K562 (cell line): ENCODE data around the gene CTCF. TPM values are rescaled to one million over a fixed set of nuclear protein-coding genes. Genes with fewer than 3 reads are reported as not detected.
A peak's percentile ranks its signal among the peaks of the same experiment; 100 is the strongest.

Experiments used
- ATF3 ChIP-seq, 2 experiments: fragments of 450-650 bp in 1 of 2; sonication (generic) in 1 of 2; formaldehyde crosslinking in 1 of 2; IDR thresholded peaks in 1 of 2; conservative IDR thresholded peaks in 1 of 2; 2 replicates each; pipeline versions ENCODE4 v1.6.1 to v1.8.1; 2016 to 2023; ENCODE audit warnings: mild to moderate bottlenecking in 2 of 2, moderate library complexity in 2 of 2, inconsistent platforms in 1 of 2, missing genetic modification reagents in 1 of 2
- FOXP4 ChIP-seq: sonication (generic); formaldehyde crosslinking; IDR thresholded peaks from 2 replicates; pipeline ENCODE4 v1.8.0; 2022; ENCODE audit warnings: mild to moderate bottlenecking, missing genetic modification reagents, borderline replicate concordance
- GABPB1 ChIP-seq: sonication (generic); formaldehyde crosslinking; IDR thresholded peaks from 2 replicates; pipeline ENCODE4 v1.8.0; 2022; ENCODE audit warnings: mild to moderate bottlenecking, missing genetic modification reagents
- NFXL1 ChIP-seq: fragments of 450-650 bp; formaldehyde crosslinking; IDR thresholded peaks from 2 replicates; pipeline ENCODE4 v1.4.0; 2021; ENCODE audit warnings: mild to moderate bottlenecking
- POLR2G ChIP-seq: fragments of 200-400 bp; formaldehyde crosslinking; IDR thresholded peaks from 2 replicates; pipeline ENCODE4 v1.6.1; 2017; ENCODE audit warnings: low read depth, mild to moderate bottlenecking, antibody characterized with exemption, low read length, moderate library complexity
- RFX1 ChIP-seq: fragments of 450-650 bp; IDR thresholded peaks from 2 replicates; pipeline ENCODE4 v1.6.1; 2016; ENCODE audit warnings: mild to moderate bottlenecking, moderate library complexity
- SMARCA5 ChIP-seq: fragments of 450-650 bp; IDR thresholded peaks from 2 replicates; pipeline ENCODE4 v1.6.1; 2016
- SPI1 ChIP-seq: IDR thresholded peaks from 2 replicates; pipeline ENCODE4 v1.6.1; 2011; ENCODE audit warnings: low read depth, low read length, control low read depth, borderline replicate concordance
- TFAP4 ChIP-seq: sonication (generic); formaldehyde crosslinking; IDR thresholded peaks from 2 replicates; pipeline ENCODE4 v1.8.0; 2022; ENCODE audit warnings: missing genetic modification reagents, mild to moderate bottlenecking, moderate library complexity, borderline replicate concordance
- USF1 ChIP-seq: sonication (generic); formaldehyde crosslinking; IDR thresholded peaks from 2 replicates; pipeline ENCODE4 v1.9.0; 2022; ENCODE audit warnings: mild to moderate bottlenecking, missing genetic modification reagents
- ZBTB33 ChIP-seq: sonication (generic); formaldehyde crosslinking; IDR thresholded peaks from 2 replicates; pipeline ENCODE4 v1.8.1; 2023; ENCODE audit warnings: mild to moderate bottlenecking, missing genetic modification reagents
- ZC3H4 ChIP-seq: sonication (generic); formaldehyde crosslinking; IDR thresholded peaks from 2 replicates; pipeline ENCODE4 v1.9.0; 2021; ENCODE audit warnings: missing genetic modification reagents, borderline replicate concordance
- ZFX ChIP-seq: sonication (generic); formaldehyde crosslinking; IDR thresholded peaks from 2 replicates; pipeline ENCODE4 v1.8.0; 2022; ENCODE audit warnings: mild to moderate bottlenecking, missing genetic modification reagents, moderate library complexity
- ZNF133 ChIP-seq: fragments of 250-450 bp; sonication (Bioruptor Pico); IDR thresholded peaks from 2 replicates; pipeline ENCODE4 v1.4.0; 2020; ENCODE audit warnings: mild to moderate bottlenecking
- ZNF408 ChIP-seq: fragments of 250-450 bp; sonication (Bioruptor Pico); IDR thresholded peaks from 2 replicates; pipeline ENCODE4 v1.4.0; 2020; ENCODE audit warnings: low read depth, mild to moderate bottlenecking, moderate library complexity
- ZNF740 ChIP-seq, 3 experiments: fragments of 200-800 bp in 1 of 3; sonication (Bioruptor generic) in 1 of 3; sonication (generic) in 1 of 3; formaldehyde crosslinking in 1 of 3; IDR thresholded peaks; 2 replicates each; pipeline versions ENCODE4 v1.6.1 to v1.8.0; 2016 to 2022; ENCODE audit warnings: mild to moderate bottlenecking in 2 of 3, missing compliant biosample characterization in 2 of 3, missing genetic modification characterization in 2 of 3, missing genetic modification reagents in 1 of 3
- polyA plus RNA-seq, 8 experiments: library from polyadenylated mRNA; depleted of rRNA in 4 of 8; stranded (reverse) in 5 of 8; unstranded in 3 of 8; fragments of >200 nt; fragmentation: Nextera tagmentation in 2 of 8; fragmentation: Illumina TruSeq in 1 of 8; extraction: Ambion mirVana in 2 of 8; extraction: Trizol in 1 of 8; gene quantifications; 2 replicates each; pipeline versions ENCODE4 v1.2.1 to v1.2.3, GENCODE V29; 2011 to 2014; ENCODE audit warnings: inconsistent platforms in 1 of 8, missing spikeins in 1 of 8
- total RNA-seq, 7 experiments: library from RNA; depleted of rRNA in 6 of 7; stranded (reverse); fragments of >200 nt in 6 of 7; fragmentation: Illumina TruSeq in 2 of 7; extraction: Trizol in 2 of 7; gene quantifications; 2 replicates each; pipeline versions ENCODE4 v1.2.1 to v1.2.3, GENCODE V29; 2011 to 2021; ENCODE audit warnings: low replicate concordance in 1 of 7

The CTCF gene
- total and polyA plus RNA-seq, 9 of the 15 experiments (the other 6 are each of a cell fraction or from before 2014, with no cell fraction given): 7.8 to 49.2 (median 33.9) TPM

GRCh38 chr16:67530013-67530939 lies 32.0 kb upstream of the CTCF start (continued):
- peak; percentile 57; the same call in 1 of the 2 replicates for TF ChIP-seq ZNF740 (CRISPR knock-in tag; IDR thresholded peaks at IDR 0.05)
- no peak for TF ChIP-seq ZNF740 (tag; IDR thresholded peaks at IDR 0.05)
- peak; percentile 58; the same call in 1 of the 2 replicates for TF ChIP-seq POLR2G
- TF ChIP-seq ZFX: peak; percentile 55
- 0 out of 2 replicates have a peak, but pooled peaks have one; percentile 23 for TF ChIP-seq GABPB1 (CRISPR knock-in tag)
- TF ChIP-seq FOXP4 (CRISPR knock-in tag): 0 out of 2 replicates have a peak, but pooled peaks have one; percentile 66
- TF ChIP-seq SMARCA5: peak; percentile 8; the same call in 1 of the 2 replicates
- no peak for TF ChIP-seq NFXL1 (CRISPR knock-in tag)
- TF ChIP-seq ZBTB33 (CRISPR knock-in tag): 0 out of 2 replicates have a peak, but pooled peaks have one; percentile 5
- peak; percentile 77; the same call in 1 of the 2 replicates for TF ChIP-seq RFX1
- TF ChIP-seq TFAP4: peak; percentile 91
- TF ChIP-seq USF1 (CRISPR knock-in tag): peak; percentile 24; the same call in 1 of the 2 replicates
- TF ChIP-seq ZNF133 (CRISPR knock-in tag): no peak
- 0 out of 2 replicates have a peak, but pooled peaks have one; percentile 48 for TF ChIP-seq ZC3H4 (CRISPR knock-in tag)
- TF ChIP-seq SPI1: no peak
- no peak for TF ChIP-seq ZNF408 (CRISPR knock-in tag)
- TF ChIP-seq ATF3 (IDR thresholded peaks at IDR 0.05): peak; percentile 65
- TF ChIP-seq ATF3 (CRISPR knock-in tag; conservative IDR thresholded peaks at IDR 0.05): no peak
